GM18951 (cell line): Measurements from ENCODE around the gene SAV1.

Source experiments
- POLR2A ChIP-seq: IDR thresholded peaks from 4 replicates; pipeline ENCODE4 v1.6.1; 2011; ENCODE audit warnings: mild to moderate bottlenecking; ENCODE audit not compliant: insufficient read length, insufficient read depth; ENCODE audit errors: extremely low read depth
- in situ Hi-C: fragments of 300-500 bp; cut with MboI; formaldehyde crosslinking; loops from one replicate; pipeline ENCODE4 v1.12.0; 2022; ENCODE audit warnings: low sequenced_read_pairs, mixed read lengths, inconsistent platforms; ENCODE audit not compliant: unreplicated experiment

The SAV1 gene

DNA sequence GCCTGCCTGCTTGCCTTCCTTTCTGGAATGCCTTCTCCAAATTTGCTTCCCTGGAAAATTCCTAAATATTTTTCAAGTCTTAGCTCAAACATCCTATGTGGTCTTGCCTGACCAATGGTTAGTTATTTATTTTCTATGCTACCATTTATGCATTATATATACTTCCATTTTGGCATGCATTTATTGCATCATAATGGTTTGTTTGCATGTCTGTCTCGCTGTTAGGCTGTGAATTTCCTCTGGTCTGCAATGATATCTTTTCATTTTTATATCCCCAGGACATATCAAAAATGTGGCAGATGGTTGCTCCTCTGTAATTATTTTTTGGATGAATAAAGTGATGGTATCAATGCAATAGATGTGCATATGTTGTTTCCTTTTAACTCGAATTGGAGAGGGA is 77.6 kb downstream of the SAV1 start:
- in situ Hi-C loops, result no loop called here
- TF ChIP-seq POLR2A, result no peak
